OCI-M2 (cell line): Measurements from ENCODE around the gene SUPT20HL1.
"Not testable (repeated sequence)": the region's sequence is repeated elsewhere in the genome, so short reads cannot be mapped to it uniquely, and the experiment has no call there.

Source experiments
- DNase-seq: peaks from one replicate; lab custom pipeline; 2025; ENCODE audit not compliant: unreplicated experiment; lab: John Stamatoyannopoulos, UW

The SUPT20HL1 gene

DNA sequence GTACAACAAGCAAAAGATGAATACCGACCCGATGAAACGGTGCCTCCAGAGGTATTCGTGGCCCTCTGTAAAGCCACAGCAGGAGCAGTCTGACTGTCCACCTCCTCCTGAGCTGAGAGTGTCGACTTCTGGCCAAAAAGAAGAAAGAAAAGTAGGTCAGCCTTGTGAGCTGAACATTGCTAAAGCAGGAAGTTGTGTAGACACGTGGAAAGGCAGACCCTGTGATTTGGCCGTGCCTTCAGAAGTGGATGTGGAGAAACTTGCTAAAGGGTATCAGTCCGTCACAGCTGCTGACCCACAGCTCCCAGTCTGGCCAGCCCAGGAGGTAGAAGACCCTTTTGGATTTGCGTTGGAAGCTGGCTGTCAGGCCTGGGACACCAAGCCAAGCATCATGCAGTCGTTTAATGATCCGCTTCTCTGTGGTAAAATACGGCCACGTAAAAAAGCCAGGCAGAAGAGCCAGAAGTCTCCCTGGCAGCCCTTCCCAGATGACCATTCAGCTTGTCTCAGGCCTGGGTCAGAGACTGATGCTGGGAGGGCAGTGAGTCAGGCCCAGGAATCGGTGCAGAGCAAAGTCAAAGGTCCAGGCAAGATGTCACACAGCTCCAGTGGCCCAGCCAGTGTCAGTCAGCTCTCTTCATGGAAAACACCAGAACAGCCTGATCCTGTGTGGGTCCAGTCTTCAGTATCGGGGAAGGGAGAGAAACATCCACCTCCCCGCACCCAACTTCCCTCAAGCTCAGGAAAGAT is 3.2 kb downstream of the SUPT20HL1 start:
- DNase-seq, result not testable (repeated sequence)

DNA sequence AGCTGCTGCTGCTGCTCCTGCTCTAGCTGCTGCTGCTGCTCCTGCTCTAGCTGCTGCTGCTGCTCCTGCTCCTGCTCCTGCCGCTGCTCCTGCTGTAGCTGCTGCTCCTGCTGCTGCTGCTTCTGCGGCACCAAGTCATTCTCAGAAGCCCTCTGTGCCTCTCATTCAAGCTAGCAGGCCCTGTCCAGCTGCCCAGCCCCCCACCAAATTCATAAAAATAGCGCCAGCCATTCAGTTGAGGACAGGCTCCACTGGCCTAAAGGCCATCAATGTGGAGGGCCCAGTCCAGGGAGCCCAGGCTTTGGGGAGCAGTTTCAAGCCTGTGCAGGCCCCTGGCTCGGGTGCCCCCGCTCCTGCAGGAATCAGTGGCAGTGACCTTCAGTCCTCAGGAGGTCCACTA is 3.9 kb downstream of the SUPT20HL1 start:
- DNase-seq, result no peak

GRCh38 chrX:24364851-24365538 is 4.6 kb downstream of the SUPT20HL1 start:
- no peak for DNase-seq

DNA sequence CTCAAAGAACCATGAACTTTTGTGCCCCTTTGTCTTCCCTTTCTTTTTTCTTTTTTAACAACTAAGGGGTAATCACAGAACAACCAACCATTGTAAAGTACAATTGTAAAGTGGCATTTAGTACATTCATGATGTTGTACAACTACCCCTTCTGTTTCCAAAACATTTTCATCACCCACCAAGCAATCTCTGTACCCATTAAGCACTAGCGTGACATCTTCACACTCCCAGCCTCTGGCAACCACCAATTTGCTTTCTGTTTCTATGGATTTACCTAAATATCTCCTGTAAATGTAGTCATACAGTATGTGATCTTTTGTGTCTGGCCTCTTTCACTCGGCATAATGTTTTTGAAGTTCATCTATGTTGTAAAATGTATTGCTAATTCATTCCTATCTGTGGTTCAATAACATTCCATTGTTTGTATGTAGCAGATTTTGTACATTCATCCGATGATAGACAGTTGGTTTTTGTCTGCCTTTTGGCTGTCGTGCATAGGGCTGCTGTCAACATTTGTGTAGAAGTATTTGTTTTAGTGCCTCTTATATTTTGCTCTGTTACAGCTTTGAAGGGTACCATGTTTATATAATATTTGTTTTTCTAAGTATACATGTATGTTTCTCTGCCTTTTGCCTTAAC is 6.4 kb downstream of the SUPT20HL1 start:
- DNase-seq, result not testable (repeated sequence)

DNA sequence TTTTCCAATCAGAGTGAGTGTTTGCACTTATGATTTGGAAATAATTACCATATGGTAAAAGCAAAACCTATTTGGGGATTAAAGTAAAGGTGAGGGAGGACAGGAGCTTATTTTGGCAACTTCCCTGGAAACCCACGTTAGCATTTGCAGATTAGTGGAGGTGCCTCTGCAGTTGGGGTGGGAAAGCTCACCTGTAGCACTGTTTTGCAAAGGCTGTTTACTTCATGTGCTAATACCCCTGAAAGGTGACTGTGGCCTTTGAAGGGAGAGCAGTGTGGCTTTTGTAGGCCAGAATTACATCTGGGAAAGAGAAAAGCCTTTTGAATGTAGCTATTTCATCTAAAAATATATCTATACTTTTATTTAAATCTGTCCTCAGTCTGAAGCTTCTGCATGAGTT is 9.4 kb downstream of the SUPT20HL1 start:
- no peak for DNase-seq

GRCh38 chrX:24371391-24371972 is 11.0 kb downstream of the SUPT20HL1 start:
- DNase-seq, result no peak

GRCh38 chrX:24372021-24372763 is 11.8 kb downstream of the SUPT20HL1 start:
- no peak for DNase-seq

DNA sequence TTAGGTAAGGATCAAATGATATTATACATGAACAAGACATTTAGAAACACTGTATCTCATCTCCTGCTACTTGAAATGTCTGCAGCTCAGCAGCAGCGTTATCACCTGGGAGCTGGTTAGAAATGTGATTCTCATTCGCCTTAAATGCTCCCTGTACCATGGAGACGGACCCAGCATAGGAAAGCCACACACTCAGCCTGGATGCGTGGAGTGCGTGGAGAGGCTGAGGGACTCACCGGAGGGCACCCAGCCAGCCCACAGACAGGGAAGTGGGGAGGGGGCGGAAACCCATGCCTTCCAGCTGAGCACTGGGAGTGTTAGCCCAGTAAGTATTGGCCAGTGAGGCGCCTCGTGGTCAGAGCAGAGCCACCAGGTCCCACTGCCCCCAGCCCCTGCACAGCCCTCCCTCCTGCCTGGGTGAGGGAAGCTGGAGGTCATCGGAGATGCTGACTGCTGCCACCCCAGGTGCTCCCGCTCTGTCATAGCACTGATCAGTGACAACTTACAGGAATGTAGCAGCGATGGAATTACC is 15.2 kb downstream of the SUPT20HL1 start:
- no peak for DNase-seq

GRCh38 chrX:24376403-24376802 is 16.0 kb downstream of the SUPT20HL1 start:
- no peak for DNase-seq

- DNase-seq, result no peak
Measured at GRCh38 chrX:24377195-24377594, 16.8 kb downstream of the SUPT20HL1 start.

DNA sequence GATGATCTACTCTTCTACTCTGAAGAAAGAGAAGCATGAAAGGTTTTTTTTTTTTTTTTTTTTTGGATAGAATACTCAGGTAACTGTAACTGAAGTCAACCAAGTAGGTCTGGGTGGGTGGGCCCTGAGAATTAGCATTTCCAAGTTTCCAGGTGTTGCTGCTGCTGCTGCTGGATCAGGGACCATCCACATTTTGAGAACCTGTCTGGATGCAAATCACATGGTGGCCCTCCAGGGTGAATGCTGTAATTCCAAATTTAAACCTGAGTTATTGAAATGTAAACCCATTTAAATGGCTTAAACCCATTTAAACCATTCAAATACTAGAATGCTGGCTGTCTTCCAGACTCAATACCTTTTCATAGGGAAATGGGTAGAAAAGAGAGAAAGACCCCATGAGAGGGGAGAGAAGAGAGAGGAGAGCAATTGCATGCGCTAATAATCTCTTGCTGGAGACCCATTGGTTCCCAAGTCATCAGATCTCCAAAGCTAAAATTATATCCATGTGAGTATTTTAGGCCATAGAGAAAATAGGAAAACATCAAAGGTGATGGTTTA is 17.6 kb downstream of the SUPT20HL1 start:
- DNase-seq, result no peak

DNA sequence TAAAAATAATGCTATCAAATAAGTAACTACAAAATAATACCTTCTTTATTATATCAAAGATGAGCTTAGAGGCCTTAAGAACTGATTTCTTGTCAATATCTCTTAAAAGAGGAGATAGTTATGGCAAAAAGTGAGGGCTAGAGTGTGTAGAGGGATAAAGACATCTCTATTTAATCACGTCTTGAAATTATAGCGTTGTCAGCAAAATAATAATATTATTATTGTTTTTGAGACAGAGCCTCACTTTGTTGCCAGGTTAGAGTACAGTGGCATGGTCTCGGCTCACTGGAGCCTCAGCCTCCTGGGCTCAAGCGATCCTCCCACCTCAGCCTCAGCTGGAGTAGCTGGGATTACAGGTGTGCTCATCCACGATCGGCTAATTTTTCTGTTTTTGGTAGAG is 18.3 kb downstream of the SUPT20HL1 start:
- no peak for DNase-seq

DNA sequence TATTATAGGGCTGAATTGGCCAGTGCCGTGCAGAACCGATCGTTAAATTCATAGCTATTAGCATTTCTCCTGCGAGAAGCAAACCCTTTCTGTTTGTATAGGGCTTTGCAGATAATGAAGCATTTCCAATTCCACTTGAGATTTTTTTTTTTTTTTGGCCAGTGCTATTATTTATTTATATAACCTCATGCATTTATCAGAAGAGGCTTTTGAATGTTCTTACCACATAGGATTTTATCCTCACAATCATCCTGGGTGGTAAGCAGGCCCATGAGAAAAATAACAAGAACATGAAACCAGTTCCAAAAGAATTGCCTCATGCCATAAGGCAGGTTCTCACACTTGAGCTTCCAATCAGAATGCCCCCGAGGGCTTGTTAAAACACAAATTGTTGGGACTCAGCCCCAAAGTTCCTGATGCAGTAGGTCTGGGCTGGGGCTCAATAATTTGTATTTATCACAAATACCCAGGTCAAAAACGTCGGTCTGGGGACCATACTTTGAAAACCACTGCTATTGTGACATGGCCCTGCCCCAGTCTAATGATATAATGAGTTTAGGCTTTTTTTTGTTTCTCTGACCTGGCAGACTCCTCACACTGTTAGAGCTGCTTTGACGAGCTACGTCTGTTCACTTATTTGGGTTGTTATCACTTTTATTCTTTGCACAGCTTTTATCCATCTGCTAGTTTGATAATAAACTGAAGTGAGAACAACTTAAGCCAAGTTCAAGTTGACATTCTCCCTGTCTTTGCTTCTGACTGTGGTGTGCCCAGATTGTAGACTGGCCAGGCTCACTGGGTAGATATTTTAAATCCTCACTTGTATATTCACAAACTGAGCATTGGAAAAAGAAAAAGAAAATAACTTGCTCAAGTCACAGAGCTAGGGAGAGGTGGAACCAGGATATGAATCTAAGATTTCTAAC is 20.1 kb downstream of the SUPT20HL1 start:
- DNase-seq, result no peak

GRCh38 chrX:24382315-24382714 is 21.9 kb downstream of the SUPT20HL1 start:
- not testable (repeated sequence) for DNase-seq

- no peak for DNase-seq
Measured at GRCh38 chrX:24387724-24388123, 27.3 kb downstream of the SUPT20HL1 start.

- DNase-seq, result no peak
Measured at GRCh38 chrX:24391389-24391788, 30.9 kb downstream of the SUPT20HL1 start.

DNA sequence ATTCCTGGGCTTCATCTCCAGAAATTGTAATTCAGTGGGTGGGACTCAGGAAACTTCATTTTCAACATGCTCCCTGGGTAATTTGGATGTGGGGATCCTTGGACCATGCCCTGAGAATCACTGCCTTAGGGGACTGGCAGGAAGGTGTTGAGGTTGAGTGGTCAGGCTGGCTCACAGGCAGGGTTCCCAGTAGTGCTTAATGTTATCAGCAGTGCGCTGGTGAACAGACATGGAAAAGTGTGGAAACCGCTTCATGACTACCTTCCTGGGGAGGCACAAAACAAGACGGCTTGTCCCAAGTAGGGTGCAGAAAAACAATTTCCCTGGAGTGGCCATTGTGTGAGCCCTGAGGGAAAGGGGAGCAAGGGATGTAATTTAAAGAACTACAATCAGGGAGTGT is 31.4 kb downstream of the SUPT20HL1 start:
- DNase-seq, result no peak

DNA sequence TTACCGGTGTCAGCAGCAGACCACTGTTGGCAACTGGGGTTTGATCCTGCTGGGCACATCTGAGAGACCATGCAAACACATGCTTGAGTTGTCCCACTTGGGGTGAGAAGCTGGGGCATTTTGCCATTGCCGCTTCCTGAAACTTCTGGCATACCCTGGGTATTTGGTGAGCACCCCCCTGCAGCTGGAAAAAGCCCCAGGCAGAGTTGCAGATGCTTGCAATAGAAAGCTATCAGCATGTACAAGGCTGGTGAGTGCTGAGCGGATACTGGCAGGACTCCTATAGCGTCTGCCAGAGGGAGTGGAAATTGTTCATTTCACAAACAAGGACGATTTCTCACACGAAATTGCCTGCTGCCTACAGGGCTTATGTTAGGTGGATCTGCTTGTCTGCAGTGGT is 32.3 kb downstream of the SUPT20HL1 start:
- DNase-seq, result no peak

GRCh38 chrX:24395775-24396174 is 35.3 kb downstream of the SUPT20HL1 start:
- DNase-seq, result peak; percentile 25
